ENCODE results near the gene ITGBL1. TPM values are rescaled to one million over a fixed set of nuclear protein-coding genes. Genes with fewer than 3 reads are reported as not detected.

The ITGBL1 gene
- total RNA-seq, 2 experiments from 2014 or later = not detected

DNA sequence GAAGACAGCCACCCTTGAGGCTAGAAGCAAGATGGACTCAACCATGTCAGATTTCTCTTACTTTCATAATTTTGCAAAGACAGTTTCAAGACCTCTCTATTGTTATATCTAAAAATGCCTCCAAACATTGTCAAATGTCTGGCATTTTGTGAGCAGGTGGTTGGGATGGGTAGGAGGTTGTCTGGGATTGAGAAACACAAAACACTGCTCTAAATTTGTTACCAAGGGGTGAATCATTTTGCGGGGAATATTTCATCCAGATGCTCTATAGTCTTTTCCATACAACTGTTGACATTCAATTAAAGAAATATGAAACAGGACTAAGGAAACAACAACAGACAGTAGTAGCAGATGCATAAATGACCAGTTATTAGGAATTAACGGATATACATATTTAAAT is 208.2 kb downstream of the ITGBL1 start:
- ATAC-seq (ENCODE audit: poor library complexity) = no peak
- Mint-ChIP-seq H3K9me3 (peaks cover 2% of the 10 kb centered on the region), H3K36me3 (ENCODE audit: low read depth) (no peaks in the 10 kb centered on the region), H3K4me3 (no peak overlapping the region), H3K27ac (no peak overlapping the region), H3K27me3 (peaks cover 3% of the 10 kb centered on the region), H3K4me1 (ENCODE audit: low read depth) (no peaks in the 10 kb centered on the region)
- intact Hi-C loops (cut with DNase I, micrococcal nuclease) = no loop called here
- H3K9me3 ChIP-seq (ENCODE audit: control insufficient read depth in 1 of 2, insufficient read depth in 1 of 2, low read length in 2 of 2) = no peaks in the 10 kb centered on the region
- TF ChIP-seq CTCF (IDR thresholded peaks at IDR 0.05) = no peak
- H3K27ac ChIP-seq (ENCODE audit: low read depth in 1 of 2, low read length in 2 of 2) = no peak overlapping the region
- CTCF ChIA-PET = no interaction called here
- H3K27me3 ChIP-seq (ENCODE audit: control insufficient read depth in 1 of 2, insufficient read depth in 2 of 2, low read length in 2 of 2) = no peaks in the 10 kb centered on the region
- H3K4me1 ChIP-seq (ENCODE audit: insufficient read depth, low read length) = no peaks in the 10 kb centered on the region
- no peak for DNase-seq
- no peak overlapping the region for H3K4me3 ChIP-seq (ENCODE audit: low read length)
- POLR2A ChIA-PET = no interaction called here
- H3K36me3 ChIP-seq (ENCODE audit: insufficient read depth, low read length) = no peaks in the 10 kb centered on the region

DNA sequence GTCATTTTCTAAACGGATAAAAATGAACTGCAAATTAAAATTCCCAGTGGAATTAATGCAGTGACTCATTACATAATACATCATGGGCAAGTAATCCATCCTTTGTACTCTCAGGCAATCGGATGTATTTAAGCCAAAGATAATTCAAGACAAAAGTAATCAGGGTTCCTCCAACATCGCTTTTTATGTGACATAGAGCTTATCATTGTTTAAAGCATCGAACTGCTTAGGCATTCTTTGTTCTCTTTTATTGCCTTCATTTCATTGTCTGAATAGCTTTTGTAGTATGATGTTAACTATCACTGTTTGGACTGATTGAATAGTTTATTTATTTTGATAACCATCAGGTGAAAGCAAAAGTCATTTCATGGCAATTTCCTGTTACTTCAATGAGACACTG is 209.4 kb downstream of the ITGBL1 start:
- Histone ChIP-seq H3K9me3 (ENCODE audit: control insufficient read depth in 1 of 2, insufficient read depth in 1 of 2, low read length in 2 of 2) (no peaks in the 10 kb centered on the region), H3K27me3 (ENCODE audit: control insufficient read depth in 1 of 2, insufficient read depth in 2 of 2, low read length in 2 of 2) (no peaks in the 10 kb centered on the region), H3K4me3 (ENCODE audit: low read length) (no peak overlapping the region), H3K4me1 (ENCODE audit: insufficient read depth, low read length) (no peaks in the 10 kb centered on the region), H3K27ac (ENCODE audit: low read depth in 1 of 2, low read length in 2 of 2) (no peak overlapping the region), H3K36me3 (ENCODE audit: insufficient read depth, low read length) (no peaks in the 10 kb centered on the region)
- ChIA-PET CTCF (no interaction called here), POLR2A (no interaction called here)
- Mint-ChIP-seq H3K4me3 (no peak overlapping the region), H3K4me1 (ENCODE audit: low read depth) (no peaks in the 10 kb centered on the region), H3K27me3 (peaks cover 6% of the 10 kb centered on the region), H3K27ac (no peak overlapping the region), H3K36me3 (ENCODE audit: low read depth) (no peaks in the 10 kb centered on the region), H3K9me3 (peaks cover 2% of the 10 kb centered on the region)
- no peak for TF ChIP-seq CTCF (IDR thresholded peaks at IDR 0.05)
- DNase-seq (no peak), ATAC-seq (ENCODE audit: poor library complexity) (no peak)
- intact Hi-C loops (cut with DNase I, micrococcal nuclease) = no loop called here

DNA sequence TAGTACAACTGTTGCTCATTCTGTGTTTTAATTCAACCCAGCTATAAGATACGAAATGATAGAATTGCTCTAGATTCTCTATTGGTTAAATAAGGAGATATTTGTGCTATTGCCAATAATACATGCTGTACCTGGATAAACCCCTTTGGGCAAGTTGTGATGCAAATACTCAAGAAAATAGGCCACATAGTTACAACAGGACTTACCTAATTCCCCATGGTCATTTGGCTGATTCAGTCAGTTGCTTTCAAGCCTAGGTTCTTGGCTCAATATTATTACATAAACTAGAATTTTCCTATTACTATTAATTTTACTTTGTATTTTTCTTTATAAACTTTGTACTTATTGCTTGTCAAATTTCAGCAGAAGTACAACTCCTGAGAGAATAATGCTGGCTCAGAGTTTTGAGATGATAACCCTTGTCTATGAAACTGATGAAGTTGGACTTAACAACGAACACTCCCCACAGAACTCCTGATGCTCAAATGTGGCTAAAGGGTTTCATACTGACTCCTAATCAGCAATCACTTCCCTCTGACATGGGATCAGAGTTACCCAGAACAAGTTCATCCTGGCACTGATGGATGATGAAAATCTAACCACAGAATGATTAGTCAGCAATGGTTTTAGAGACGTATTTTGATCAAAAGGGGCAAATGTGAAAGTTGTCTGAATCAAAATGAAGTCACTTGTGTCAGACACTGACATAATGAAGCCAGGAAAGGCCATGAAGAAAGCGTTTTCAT is 221.1 kb downstream of the ITGBL1 start:
- peaks cover 4% of the 10 kb centered on the region for H3K9me3 Mint-ChIP-seq
- Histone ChIP-seq H3K4me3 (ENCODE audit: low read length) (no peak overlapping the region), H3K27me3 (ENCODE audit: control insufficient read depth in 1 of 2, insufficient read depth in 2 of 2, low read length in 2 of 2) (no peaks in the 10 kb centered on the region), H3K27ac (ENCODE audit: low read depth in 1 of 2, low read length in 2 of 2) (no peak overlapping the region), H3K4me1 (ENCODE audit: insufficient read depth, low read length) (no peaks in the 10 kb centered on the region), H3K9me3 (ENCODE audit: control insufficient read depth in 1 of 2, insufficient read depth in 1 of 2, low read length in 2 of 2) (no peaks in the 10 kb centered on the region), H3K36me3 (ENCODE audit: insufficient read depth, low read length) (no peaks in the 10 kb centered on the region)
- ChIA-PET CTCF (no interaction called here), POLR2A (no interaction called here)
- no peaks in the 10 kb centered on the region for H3K36me3 Mint-ChIP-seq (ENCODE audit: low read depth)
- intact Hi-C loops (cut with DNase I, micrococcal nuclease) = no loop called here
- no peak overlapping the region for H3K27ac Mint-ChIP-seq
- no peaks in the 10 kb centered on the region for H3K27me3 Mint-ChIP-seq
- DNase-seq (no peak), ATAC-seq (ENCODE audit: poor library complexity) (no peak)
- no peaks in the 10 kb centered on the region for H3K4me1 Mint-ChIP-seq (ENCODE audit: low read depth)
- H3K4me3 Mint-ChIP-seq = no peak overlapping the region
- TF ChIP-seq CTCF (IDR thresholded peaks at IDR 0.05) = no peak
